Mesendoderm (in vitro differentiated cells): Measurements from ENCODE around the gene MARS1.

Source experiments
- DNase-seq: peaks from one replicate; pipeline ENCODE4 v3.0.0; 2013
- H2AK5ac ChIP-seq: 2 replicates; pipeline ENCODE4 v1.6.1; 2013; ENCODE audit warnings: low read length, inconsistent platforms
- H2BK120ac ChIP-seq: 2 replicates; pipeline ENCODE4 v1.6.1; 2013; ENCODE audit warnings: low read depth, mild to moderate bottlenecking, low read length, moderate library complexity, mixed read lengths
- H2BK15ac ChIP-seq: replicated peaks from 2 replicates; pipeline ENCODE4 v1.6.1; 2013; ENCODE audit warnings: low read depth, mild to moderate bottlenecking, moderate library complexity
- H2BK5ac ChIP-seq: 2 replicates; pipeline ENCODE4 v1.6.1; 2013; ENCODE audit warnings: low read length, inconsistent platforms
- H3K18ac ChIP-seq: 2 replicates; pipeline ENCODE4 v1.6.1; 2013; ENCODE audit warnings: mild to moderate bottlenecking, low read length, mixed read lengths
- H3K23ac ChIP-seq: one replicate; pipeline ENCODE4 v1.6.1; 2013; ENCODE audit warnings: low read length
- H3K27ac ChIP-seq: 2 replicates; pipeline ENCODE4 v1.5.1; 2013; ENCODE audit warnings: low read depth, mild to moderate bottlenecking, inconsistent platforms, low read length, moderate library complexity
- H3K27me3 ChIP-seq: 2 replicates; pipeline ENCODE4 v1.6.1; 2013; ENCODE audit warnings: low read length, control low read depth, mild to moderate bottlenecking, inconsistent platforms; ENCODE audit not compliant: insufficient read depth, poor library complexity
- H3K36me3 ChIP-seq: 2 replicates; pipeline ENCODE4 v1.6.1; 2013; ENCODE audit warnings: low read length, inconsistent platforms; ENCODE audit not compliant: control insufficient read depth, insufficient read depth
- H3K4ac ChIP-seq: one replicate; pipeline ENCODE4 v1.6.1; 2013; ENCODE audit warnings: low read depth, mild to moderate bottlenecking, low read length, moderate library complexity
- H3K4me1 ChIP-seq: 2 replicates; pipeline ENCODE4 v1.6.1; 2013; ENCODE audit warnings: low read depth, low read length, inconsistent platforms; ENCODE audit not compliant: control insufficient read depth
- H3K4me2 ChIP-seq: 2 replicates; pipeline ENCODE4 v1.6.1; 2013; ENCODE audit warnings: low read length
- H3K4me3 ChIP-seq: 2 replicates; pipeline ENCODE4 v1.5.1; 2013; ENCODE audit warnings: mild to moderate bottlenecking, low read length
- H3K56ac ChIP-seq: one replicate; pipeline ENCODE4 v1.6.1; 2013; ENCODE audit warnings: low read length
- H3K79me1 ChIP-seq: 2 replicates; pipeline ENCODE4 v1.6.1; 2013; ENCODE audit warnings: low read length, inconsistent platforms
- H3K79me2 ChIP-seq: 2 replicates; pipeline ENCODE4 v1.6.1; 2013; ENCODE audit warnings: mild to moderate bottlenecking, low read length; ENCODE audit not compliant: control insufficient read depth, insufficient read depth
- H3K9ac ChIP-seq: 2 replicates; pipeline ENCODE4 v1.6.1; 2013; ENCODE audit warnings: low read length, inconsistent platforms
- H4K5ac ChIP-seq: one replicate; pipeline ENCODE4 v1.6.1; 2013; ENCODE audit warnings: low read length
- H4K8ac ChIP-seq: one replicate; pipeline ENCODE4 v1.6.1; 2013; ENCODE audit warnings: low read depth, mild to moderate bottlenecking, control low read depth, low read length, moderate library complexity
- WGBS: extraction: QIAGEN DNeasy Blood & Tissue Kit; methylation state at CpG from one replicate; pipeline ENCODE4 v1.1.7; 2013; ENCODE audit warnings: low lambda C conversion rate, missing lambda C conversion rate; ENCODE audit not compliant: insufficient coverage; ENCODE audit errors: extremely low coverage; 5-methylcytosine and 5-hydroxymethylcytosine counted together

Gene MARS1

DNA sequence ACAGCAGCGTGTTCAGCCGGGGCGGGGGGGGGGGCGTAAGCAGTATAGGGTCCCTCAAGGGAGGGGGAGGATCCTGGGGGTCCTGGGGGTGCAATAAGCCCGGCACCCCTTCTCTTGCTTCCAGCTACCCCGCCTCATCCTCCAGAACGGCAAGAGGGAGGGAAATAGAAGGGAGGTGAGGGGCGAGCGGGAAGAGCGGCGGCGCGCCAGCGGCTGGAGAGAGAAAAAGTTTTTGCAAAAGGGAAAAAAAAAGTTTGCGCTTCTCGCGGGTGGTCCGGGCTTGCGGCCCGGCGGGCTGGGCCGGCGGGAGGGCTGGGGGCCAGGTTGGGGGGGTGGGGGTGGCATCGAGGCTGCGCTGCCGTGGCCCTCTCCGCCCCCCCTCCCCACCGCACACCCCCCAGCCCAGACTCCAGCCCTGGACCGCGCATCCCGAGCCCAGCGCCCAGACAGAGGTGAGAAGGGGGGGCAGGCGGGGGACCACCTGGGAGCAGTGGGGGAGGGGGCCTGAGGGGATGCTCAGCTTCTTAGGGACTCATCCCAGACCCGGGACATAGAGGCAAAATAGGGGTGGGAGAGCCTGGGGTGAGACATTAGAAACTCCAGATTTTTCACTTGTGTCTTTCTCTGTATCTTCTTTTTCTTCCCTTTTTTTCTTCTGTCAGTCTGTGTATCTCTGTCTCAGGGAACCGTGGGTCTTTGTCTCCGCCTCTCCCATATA lies 28.0 kb upstream of the MARS1 start, which contains the start of gene GLI1:
GLI1 (plus strand) TSS at position 36 of the 718 bp plus-strand sequence. CDS start 3,907 bp downstream, outside the sequence.
- H4K8ac ChIP-seq, result no peak within 1 kb of the TSS
- no peaks in the 10 kb centered on the region for H3K79me1 ChIP-seq
- no peaks in the 10 kb centered on the region for H3K27me3 ChIP-seq
- peak within 1 kb of the TSS; percentile 86 for H3K56ac ChIP-seq
- no CpG with 5 or more reads among the region's 36 CpGs for WGBS
- H3K9ac ChIP-seq, result peak within 1 kb of the TSS; percentile 63
- H2BK120ac ChIP-seq, result no peak within 1 kb of the TSS
- peak within 1 kb of the TSS; percentile 91 for H3K4me2 ChIP-seq
- peak within 1 kb of the TSS; percentile 70 for H2BK5ac ChIP-seq
- H3K23ac ChIP-seq, result no peak within 1 kb of the TSS
- H4K5ac ChIP-seq, result no peak within 1 kb of the TSS
- H3K79me2 ChIP-seq, result no peaks in the 10 kb centered on the region
- H2BK15ac ChIP-seq, result no peak within 1 kb of the TSS
- H3K4ac ChIP-seq, result peak within 1 kb of the TSS; percentile 26
- H3K4me1 ChIP-seq, result peaks cover 7% of the 10 kb centered on the region
- no peaks in the 10 kb centered on the region for H3K36me3 ChIP-seq
- H3K27ac ChIP-seq, result peak within 1 kb of the TSS; percentile 55
- DNase-seq, result peak; percentile 36
- H3K18ac ChIP-seq, result peak within 1 kb of the TSS; percentile 65
- no peak within 1 kb of the TSS for H2AK5ac ChIP-seq
- peak within 1 kb of the TSS; percentile 64 for H3K4me3 ChIP-seq

- peak overlapping the region; percentile 13 for H3K4me3 ChIP-seq
- H3K79me2 ChIP-seq, result no peaks in the 10 kb centered on the region
- peak overlapping the region; percentile 91 for H3K4me2 ChIP-seq
- no peak overlapping the region for H3K23ac ChIP-seq
- no peak overlapping the region for H4K8ac ChIP-seq
- no peak overlapping the region for H2BK5ac ChIP-seq
- H3K4ac ChIP-seq, result no peak overlapping the region
- H3K27ac ChIP-seq, result no peak overlapping the region
- H2AK5ac ChIP-seq, result no peak overlapping the region
- no peak overlapping the region for H2BK120ac ChIP-seq
- no peaks in the 10 kb centered on the region for H3K79me1 ChIP-seq
- peak overlapping the region; percentile 47 for H3K9ac ChIP-seq
- no CpG with 5 or more reads among the region's 6 CpGs for WGBS
- peak; percentile 46 for DNase-seq
- no peaks in the 10 kb centered on the region for H3K36me3 ChIP-seq
- H3K56ac ChIP-seq, result peak overlapping the region; percentile 83
- H3K4me1 ChIP-seq, result peaks cover 4% of the 10 kb centered on the region
- no peak overlapping the region for H4K5ac ChIP-seq
- H3K27me3 ChIP-seq, result no peaks in the 10 kb centered on the region
- H2BK15ac ChIP-seq, result no peak overlapping the region
- peak overlapping the region; percentile 16 for H3K18ac ChIP-seq
Measured at GRCh38 chr12:57460468-57460784, 27.4 kb upstream of the MARS1 start.

DNA sequence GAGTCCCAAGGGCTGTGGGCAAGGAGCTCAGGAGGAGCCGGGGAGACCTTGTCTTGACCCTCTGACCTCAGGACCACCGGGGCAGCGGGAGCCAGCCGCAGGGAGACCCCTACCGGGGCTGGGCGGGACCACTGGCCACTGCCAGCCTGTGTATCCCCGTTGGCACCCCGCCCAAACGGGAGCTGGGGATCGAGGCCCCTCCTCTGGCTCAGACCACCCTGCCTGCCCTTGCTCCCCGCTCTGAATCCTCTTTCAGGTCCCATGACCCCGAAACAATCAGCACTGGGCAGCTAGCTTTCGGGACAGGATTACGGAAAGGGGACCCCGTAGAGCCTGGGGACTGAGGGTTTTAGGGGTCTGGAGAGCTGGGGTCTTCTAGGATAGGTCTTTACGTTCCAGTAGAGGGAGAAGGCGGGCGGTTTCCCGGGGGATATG lies 27.0 kb upstream of the MARS1 start:
- no peak overlapping the region for H3K27ac ChIP-seq
- H2BK120ac ChIP-seq, result no peak overlapping the region
- H2AK5ac ChIP-seq, result no peak overlapping the region
- H3K36me3 ChIP-seq, result no peaks in the 10 kb centered on the region
- peak overlapping the region; percentile 59 for H3K9ac ChIP-seq
- H4K8ac ChIP-seq, result no peak overlapping the region
- peak overlapping the region; percentile 16 for H3K18ac ChIP-seq
- H3K4ac ChIP-seq, result no peak overlapping the region
- H3K27me3 ChIP-seq, result no peaks in the 10 kb centered on the region
- peak overlapping the region; percentile 91 for H3K4me2 ChIP-seq
- H3K79me2 ChIP-seq, result no peaks in the 10 kb centered on the region
- no peak overlapping the region for H2BK15ac ChIP-seq
- H3K79me1 ChIP-seq, result no peaks in the 10 kb centered on the region
- peaks cover 4% of the 10 kb centered on the region for H3K4me1 ChIP-seq
- DNase-seq, result peak; percentile 70
- H3K23ac ChIP-seq, result no peak overlapping the region
- WGBS, result no CpG with 5 or more reads among the region's 19 CpGs
- H3K56ac ChIP-seq, result peak overlapping the region; percentile 83
- no peak overlapping the region for H4K5ac ChIP-seq
- H2BK5ac ChIP-seq, result no peak overlapping the region
- peak overlapping the region; percentile 29 for H3K4me3 ChIP-seq

GRCh38 chr12:57461276-57461916 lies 26.5 kb upstream of the MARS1 start:
- H3K56ac ChIP-seq, result peak overlapping the region; percentile 87
- H2BK120ac ChIP-seq, result no peak overlapping the region
- DNase-seq, result peak; percentile 93
- no peak overlapping the region for H3K4ac ChIP-seq
- no peak overlapping the region for H3K27ac ChIP-seq
- no peak overlapping the region for H2AK5ac ChIP-seq
- H3K18ac ChIP-seq, result peak overlapping the region; percentile 75
- H3K79me2 ChIP-seq, result no peaks in the 10 kb centered on the region
- no peak overlapping the region for H4K5ac ChIP-seq
- peak overlapping the region; percentile 91 for H3K4me2 ChIP-seq
- peaks cover 4% of the 10 kb centered on the region for H3K4me1 ChIP-seq
- peak overlapping the region; percentile 28 for H2BK15ac ChIP-seq
- peak overlapping the region; percentile 63 for H3K9ac ChIP-seq
- H2BK5ac ChIP-seq, result no peak overlapping the region
- WGBS, result no CpG with 5 or more reads among the region's 32 CpGs
- no peak overlapping the region for H3K23ac ChIP-seq
- H3K36me3 ChIP-seq, result no peaks in the 10 kb centered on the region
- no peaks in the 10 kb centered on the region for H3K79me1 ChIP-seq
- H3K4me3 ChIP-seq, result peak overlapping the region; percentile 39
- H3K27me3 ChIP-seq, result no peaks in the 10 kb centered on the region
- no peak overlapping the region for H4K8ac ChIP-seq

DNA sequence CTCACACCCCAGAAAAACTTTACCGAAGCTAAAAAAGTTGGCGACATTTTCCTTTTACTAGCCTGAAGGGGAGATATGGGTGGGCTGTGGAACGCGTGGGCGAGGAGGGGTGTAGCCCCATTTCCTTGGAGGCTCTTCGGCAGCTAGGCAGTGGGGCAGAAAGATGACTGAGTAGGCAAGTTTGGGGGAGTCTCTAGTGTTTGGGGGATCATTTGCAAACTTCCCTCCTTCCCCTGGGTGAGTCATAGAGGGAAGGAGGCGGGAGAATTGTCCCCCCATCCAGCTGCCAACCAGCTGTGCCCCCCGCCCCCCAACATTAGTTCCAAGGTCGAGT lies 26.0 kb upstream of the MARS1 start:
- peak; percentile 60 for DNase-seq
- Histone ChIP-seq H2BK120ac (no peak overlapping the region), H3K4me2 (peak overlapping the region; percentile 84), H3K18ac (peak overlapping the region; percentile 75), H3K79me2 (no peaks in the 10 kb centered on the region), H3K4me1 (peaks cover 2% of the 10 kb centered on the region), H3K9ac (peak overlapping the region; percentile 63), H3K4ac (no peak overlapping the region), H2BK5ac (peak overlapping the region; percentile 61), H4K8ac (no peak overlapping the region), H3K27ac (peak overlapping the region; percentile 61), H4K5ac (no peak overlapping the region), H3K79me1 (no peaks in the 10 kb centered on the region), H2AK5ac (no peak overlapping the region), H3K4me3 (peak overlapping the region; percentile 39), H3K27me3 (no peaks in the 10 kb centered on the region), H2BK15ac (peak overlapping the region; percentile 28), H3K23ac (no peak overlapping the region), H3K56ac (peak overlapping the region; percentile 87), H3K36me3 (no peaks in the 10 kb centered on the region)
- no CpG with 5 or more reads among the region's 9 CpGs for WGBS
